ENCODE results near the gene RSU1. TPM values are rescaled to one million over a fixed set of nuclear protein-coding genes. Genes with fewer than 3 reads are reported as not detected.

The RSU1 gene
- total RNA-seq, 1 donor from 2014 or later, result 83.6 TPM

- intact Hi-C loops (cut with DNase I), result no loop called here
- ATAC-seq (no peak), DNase-seq (ENCODE audit: low spot score) (no peak)
Measured at GRCh38 chr10:16700331-16700730, 116.9 kb downstream of the RSU1 start.

GRCh38 chr10:16699435-16700057 lies 117.7 kb downstream of the RSU1 start:
- ATAC-seq (no peak), DNase-seq (ENCODE audit: low spot score) (no peak)
- intact Hi-C loops (cut with DNase I), result no loop called here

GRCh38 chr10:16698461-16698860 lies 118.8 kb downstream of the RSU1 start:
- DNase-seq (ENCODE audit: low spot score) (no peak), ATAC-seq (no peak)
- intact Hi-C loops (cut with DNase I), result no loop called here

GRCh38 chr10:16690417-16690816 lies 126.8 kb downstream of the RSU1 start:
- intact Hi-C loops (cut with DNase I), result no loop called here
- no peak for ATAC-seq
- DNase-seq (ENCODE audit: low spot score), result no peak

- ATAC-seq, result no peak
- no peak for DNase-seq (ENCODE audit: low spot score)
- intact Hi-C loops (cut with DNase I), result no loop called here
Measured at GRCh38 chr10:16689696-16690095, 127.5 kb downstream of the RSU1 start.

- no peak for ATAC-seq
- intact Hi-C loops (cut with DNase I), result no loop called here
- DNase-seq (ENCODE audit: low spot score), result no peak
Measured at GRCh38 chr10:16689227-16689626, 128.0 kb downstream of the RSU1 start.

- ATAC-seq (no peak), DNase-seq (ENCODE audit: low spot score) (no peak)
- intact Hi-C loops (cut with DNase I), result no loop called here
Measured at GRCh38 chr10:16686054-16686902, 130.9 kb downstream of the RSU1 start.

GRCh38 chr10:16685551-16685950 lies 131.7 kb downstream of the RSU1 start:
- intact Hi-C loops (cut with DNase I), result no loop called here
- ATAC-seq, result no peak

GRCh38 chr10:16681521-16681920 lies 135.7 kb downstream of the RSU1 start:
- intact Hi-C loops (cut with DNase I), result no loop called here
- DNase-seq (ENCODE audit: low spot score), result no peak
- ATAC-seq, result no peak

More at GRCh38 chr10:16685551-16685950, 131.7 kb downstream of the RSU1 start:
- DNase-seq (ENCODE audit: low spot score), result no peak

- DNase-seq (ENCODE audit: low spot score) (no peak), ATAC-seq (no peak)
- intact Hi-C loops (cut with DNase I), result no loop called here
Measured at GRCh38 chr10:16679511-16679910, 137.7 kb downstream of the RSU1 start.

GRCh38 chr10:16675334-16675733 lies 141.9 kb downstream of the RSU1 start:
- ATAC-seq (no peak), DNase-seq (ENCODE audit: low spot score) (no peak)
- intact Hi-C loops (cut with DNase I), result no loop called here

GRCh38 chr10:16674147-16674703 lies 143.0 kb downstream of the RSU1 start:
- no peak for ATAC-seq
- DNase-seq (ENCODE audit: low spot score), result no peak
- intact Hi-C loops (cut with DNase I), result no loop called here

GRCh38 chr10:16673443-16673842 lies 143.8 kb downstream of the RSU1 start:
- intact Hi-C loops (cut with DNase I), result no loop called here
- no peak for ATAC-seq
- DNase-seq (ENCODE audit: low spot score), result no peak

GRCh38 chr10:16663444-16663843 lies 153.8 kb downstream of the RSU1 start:
- ATAC-seq (no peak), DNase-seq (ENCODE audit: low spot score) (no peak)
- intact Hi-C loops (cut with DNase I), result no loop called here

GRCh38 chr10:16662923-16663322 lies 154.3 kb downstream of the RSU1 start:
- ATAC-seq (no peak), DNase-seq (ENCODE audit: low spot score) (no peak)
- intact Hi-C loops (cut with DNase I), result no loop called here

GRCh38 chr10:16656895-16657294 lies 160.3 kb downstream of the RSU1 start:
- ATAC-seq, result no peak
- intact Hi-C loops (cut with DNase I), result no loop called here
- DNase-seq (ENCODE audit: low spot score), result no peak

GRCh38 chr10:16653224-16653623 lies 164.0 kb downstream of the RSU1 start:
- DNase-seq (ENCODE audit: low spot score) (no peak), ATAC-seq (no peak)
- intact Hi-C loops (cut with DNase I), result no loop called here

GRCh38 chr10:16652154-16652553 lies 165.1 kb downstream of the RSU1 start:
- DNase-seq (ENCODE audit: low spot score), result no peak
- no peak for ATAC-seq
- intact Hi-C loops (cut with DNase I), result no loop called here

- no peak for ATAC-seq
- intact Hi-C loops (cut with DNase I), result no loop called here
- DNase-seq (ENCODE audit: low spot score), result no peak
Measured at GRCh38 chr10:16649757-16650156, 167.5 kb downstream of the RSU1 start.

- ATAC-seq, result no peak
- DNase-seq (ENCODE audit: low spot score), result no peak
- intact Hi-C loops (cut with DNase I), result no loop called here
Measured at GRCh38 chr10:16648366-16648765, 168.9 kb downstream of the RSU1 start.
